Tibial nerve (tissue), 3 donors: ENCODE data around the gene PVALEF.

Experiments
- CTCF ChIP-seq, 5 experiments: fragments of 200-600 bp in 3 of 5; fragments of 450-650 bp in 2 of 5; sonication (generic) in 3 of 5; IDR thresholded peaks; one replicate each; pipeline ENCODE4 v1.5.1; 2016 to 2019; ENCODE audit warnings: antibody characterized with exemption in 5 of 5, mild to moderate bottlenecking in 3 of 5, moderate library complexity in 2 of 5
- POLR2A ChIP-seq, 2 donors: fragments of 450-650 bp; IDR thresholded peaks; one replicate each; pipeline ENCODE4 v1.6.1; 2017; ENCODE audit warnings: antibody characterized with exemption in 2 of 2, mild to moderate bottlenecking in 2 of 2, moderate library complexity in 2 of 2

DNA sequence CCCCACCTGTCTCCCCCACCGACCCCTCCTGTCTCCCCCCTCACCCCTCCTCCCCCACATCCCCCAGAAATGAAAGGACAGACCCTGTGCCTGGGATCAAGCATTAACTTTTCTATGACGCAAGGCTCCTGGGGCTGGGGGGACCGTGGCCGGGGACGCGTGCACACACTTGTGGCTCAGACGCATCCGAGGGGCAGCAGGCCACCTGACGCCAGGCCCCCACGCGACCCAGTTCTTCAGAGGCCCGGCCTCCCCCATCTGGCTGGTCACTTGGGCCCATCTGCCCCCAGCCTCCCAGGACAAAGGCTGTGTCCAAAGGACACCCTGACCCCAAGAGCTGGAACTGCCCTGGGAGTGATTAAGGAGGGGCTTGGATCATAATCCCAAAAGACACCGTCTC lies 14.0 kb upstream of the PVALEF start:
- TF ChIP-seq CTCF (IDR thresholded peaks at IDR 0.05) (no peak), POLR2A (IDR thresholded peaks at IDR 0.05) (no peak)
